Stimulated activated effector memory CD8-positive, alpha-beta T cell treated with anti-CD3 and anti-CD28 coated beads, Interleukin-12 subunit alpha, Interleukin-12 subunit beta, amount 100 ng/mL, for 72 hours (primary cell): Measurements from ENCODE around the gene MAPKBP1.
"Not testable (repeated sequence)": the region's sequence is repeated elsewhere in the genome, so short reads cannot be mapped to it uniquely, and the experiment has no call there.

Source experiments
- ATAC-seq: fragments of 150-1000 bp; cut with Tn5 transposase; 2 replicates; pipeline ENCODE4 v1.10.0; 2021
- DNase-seq, 2 donors: peaks; one replicate each; pipeline ENCODE4 v3.0.0; 2021 to 2022; ENCODE audit warnings: low spot score in 2 of 2
- H3K27ac Mint-ChIP-seq: one replicate; pipeline ENCODE4 v1.8.0; 2022; ENCODE audit warnings: mild to moderate bottlenecking, mixed read lengths
- H3K36me3 Mint-ChIP-seq: one replicate; pipeline ENCODE4 v1.8.0; 2022; ENCODE audit warnings: mild to moderate bottlenecking, mixed read lengths
- H3K4me1 Mint-ChIP-seq: one replicate; pipeline ENCODE4 v1.8.0; 2022; ENCODE audit warnings: mixed read lengths
- H3K4me3 Mint-ChIP-seq: one replicate; pipeline ENCODE4 v1.8.0; 2022; ENCODE audit warnings: mild to moderate bottlenecking, mixed read lengths
- H3K9me3 Mint-ChIP-seq: one replicate; pipeline ENCODE4 v1.8.0; 2022; ENCODE audit warnings: mixed read lengths

Gene MAPKBP1

GRCh38 chr15:41825145-41825544 is 50.9 kb downstream of the MAPKBP1 start:
- peaks cover 30% of the 10 kb centered on the region for H3K4me1 Mint-ChIP-seq
- H3K9me3 Mint-ChIP-seq = no peaks in the 10 kb centered on the region
- no peak overlapping the region for H3K27ac Mint-ChIP-seq
- no peak for ATAC-seq
- H3K4me3 Mint-ChIP-seq = no peak overlapping the region
- no peak for DNase-seq
- peaks cover 25% of the 10 kb centered on the region for H3K36me3 Mint-ChIP-seq

DNA sequence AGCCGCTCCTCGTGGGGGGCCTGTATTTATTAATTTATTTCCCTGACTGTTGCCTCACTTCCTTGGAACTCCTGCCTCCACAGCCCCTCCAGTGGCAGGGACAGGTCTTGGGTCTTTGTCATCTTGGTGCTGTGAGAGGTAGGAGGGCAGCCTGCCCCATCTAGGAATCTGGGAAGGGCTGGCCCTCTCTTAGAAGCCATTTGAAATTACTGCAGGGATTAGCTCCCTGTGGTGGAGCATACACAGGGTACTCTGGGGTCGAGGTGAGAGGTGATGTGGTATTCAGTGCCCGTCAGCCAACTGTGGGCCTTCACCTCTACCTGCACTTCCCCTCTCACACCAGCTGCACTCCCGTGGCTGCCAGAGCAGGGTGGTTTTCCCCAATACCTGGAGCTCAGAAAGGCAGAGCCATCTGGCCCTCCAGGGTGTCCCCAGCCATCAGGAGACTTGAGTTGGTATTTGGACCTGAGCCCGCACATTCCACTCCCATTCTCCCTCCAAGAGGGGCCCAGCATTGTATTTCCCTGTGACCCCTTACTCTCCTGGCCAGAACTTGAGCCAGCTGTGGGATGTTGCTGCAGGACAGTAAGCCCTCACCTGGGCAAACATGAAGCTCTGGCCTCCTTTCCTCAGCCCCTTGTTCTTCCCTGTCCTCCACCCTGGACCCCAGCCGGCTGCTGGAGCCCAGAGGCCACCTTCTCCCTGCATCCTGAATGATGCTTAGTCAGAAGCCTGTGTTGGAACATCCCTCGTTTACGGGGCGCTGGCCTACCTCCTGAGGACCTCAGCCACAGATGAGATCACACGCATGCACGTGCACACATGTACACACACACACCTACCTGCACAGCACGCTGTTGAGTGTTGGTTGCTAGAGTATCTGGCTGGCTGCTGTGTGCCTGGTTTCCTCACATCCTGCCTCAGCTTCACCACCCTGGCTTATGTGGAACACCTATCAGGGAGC is 51.6 kb downstream of the MAPKBP1 start:
- H3K4me3 Mint-ChIP-seq = peak overlapping the region; percentile 77
- H3K4me1 Mint-ChIP-seq = peaks cover 37% of the 10 kb centered on the region
- no peaks in the 10 kb centered on the region for H3K9me3 Mint-ChIP-seq
- no peak for DNase-seq
- peak overlapping the region; percentile 48 for H3K27ac Mint-ChIP-seq
- peaks cover 27% of the 10 kb centered on the region for H3K36me3 Mint-ChIP-seq
- no peak for ATAC-seq

GRCh38 chr15:41827290-41827879 is 53.1 kb downstream of the MAPKBP1 start:
- H3K4me3 Mint-ChIP-seq = peak overlapping the region; percentile 77
- peaks cover 53% of the 10 kb centered on the region for H3K4me1 Mint-ChIP-seq
- peak; percentile 2 for ATAC-seq
- H3K36me3 Mint-ChIP-seq = peaks cover 31% of the 10 kb centered on the region
- H3K27ac Mint-ChIP-seq = peak overlapping the region; percentile 53
- H3K9me3 Mint-ChIP-seq = no peaks in the 10 kb centered on the region
- peak in 1 of 2 donors; percentile 17 for DNase-seq

GRCh38 chr15:41827880-41828806 is 53.9 kb downstream of the MAPKBP1 start, which contains the start of gene JMJD7:
TSS of gene JMJD7 (plus strand) at chr15:41828092. CDS start at chr15:41828125, 33 bp downstream.
- Mint-ChIP-seq H3K4me3 (peak within 1 kb of the TSS; percentile 77), H3K9me3 (no peaks in the 10 kb centered on the region), H3K4me1 (peaks cover 60% of the 10 kb centered on the region), H3K27ac (peak within 1 kb of the TSS; percentile 53), H3K36me3 (peaks cover 25% of the 10 kb centered on the region)
- peak; percentile 92 to 97 for DNase-seq
- ATAC-seq = peak; percentile 83

GRCh38 chr15:41828807-41829141 is 54.5 kb downstream of the MAPKBP1 start:
- Mint-ChIP-seq H3K27ac (peak overlapping the region; percentile 53), H3K9me3 (no peaks in the 10 kb centered on the region), H3K4me1 (peaks cover 66% of the 10 kb centered on the region), H3K36me3 (peaks cover 25% of the 10 kb centered on the region), H3K4me3 (peak overlapping the region; percentile 77)
- no peak for ATAC-seq
- no peak for DNase-seq

DNA sequence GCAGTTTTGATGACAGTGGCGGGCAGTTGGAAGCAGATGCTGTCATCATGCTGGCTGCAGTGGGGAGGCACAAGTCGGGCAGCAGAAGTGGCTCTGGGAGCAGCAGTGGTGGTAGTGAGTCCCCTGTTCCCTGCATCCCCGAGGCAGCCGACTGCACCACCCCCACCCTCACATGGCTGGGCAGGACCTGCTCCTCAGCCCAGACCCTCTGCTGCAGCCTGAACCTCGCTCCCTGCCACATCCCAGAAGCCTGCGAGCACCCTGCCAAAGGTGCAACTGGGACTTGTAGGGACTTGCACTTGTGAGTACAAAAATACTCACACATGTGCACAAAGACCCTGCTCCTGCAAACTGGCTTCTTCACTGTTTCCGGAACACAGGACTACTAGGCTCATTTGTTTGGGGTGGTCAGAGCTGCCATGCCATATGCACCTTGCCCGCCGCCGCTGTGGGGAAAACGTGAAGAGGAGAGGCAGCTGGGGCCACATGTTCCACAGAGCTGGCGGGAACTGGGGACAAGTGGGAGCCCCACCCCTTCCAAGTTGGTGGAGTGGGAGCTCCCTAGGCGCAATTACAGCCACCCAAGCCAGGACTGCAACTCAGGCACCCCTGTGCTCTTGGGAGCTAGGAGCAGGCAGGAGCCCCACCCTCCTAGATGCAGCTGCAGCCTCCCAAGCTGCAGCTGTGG is 55.8 kb downstream of the MAPKBP1 start:
- ATAC-seq (no peak), DNase-seq (no peak)
- Mint-ChIP-seq H3K4me1 (peaks cover 76% of the 10 kb centered on the region), H3K9me3 (no peaks in the 10 kb centered on the region), H3K27ac (no peak overlapping the region), H3K36me3 (peaks cover 25% of the 10 kb centered on the region), H3K4me3 (no peak overlapping the region)

DNA sequence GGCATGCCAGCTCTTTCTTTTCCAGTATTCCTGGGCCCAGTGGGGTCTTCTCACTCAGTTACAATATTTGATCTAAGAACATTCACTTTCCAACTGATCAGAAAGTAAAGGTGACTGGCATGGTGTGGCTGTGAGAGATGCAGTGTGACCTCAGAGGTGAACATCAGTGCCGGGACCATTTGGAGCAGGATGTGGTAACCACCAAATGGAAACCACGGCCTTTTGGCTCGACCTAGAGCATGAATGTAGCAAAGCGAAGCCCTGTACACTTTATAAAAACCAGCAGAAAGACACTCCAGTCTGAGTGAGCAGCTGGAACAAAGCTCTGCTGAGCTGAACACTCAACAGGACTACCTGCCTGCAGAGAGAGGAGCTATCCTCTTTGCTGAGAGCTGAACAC is 57.0 kb downstream of the MAPKBP1 start:
- DNase-seq (peak; percentile 26 to 62), ATAC-seq (peak; percentile 77)
- Mint-ChIP-seq H3K4me3 (peak overlapping the region; percentile 9), H3K4me1 (peaks cover 74% of the 10 kb centered on the region), H3K36me3 (peaks cover 25% of the 10 kb centered on the region)
- not testable (repeated sequence) for H3K9me3 Mint-ChIP-seq, H3K27ac Mint-ChIP-seq

- H3K9me3 Mint-ChIP-seq = no peaks in the 10 kb centered on the region
- no peak overlapping the region for H3K4me3 Mint-ChIP-seq
- H3K36me3 Mint-ChIP-seq = peaks cover 20% of the 10 kb centered on the region
These were observed 57.9 kb downstream of the MAPKBP1 start for GRCh38 chr15:41832208-41832607.

GRCh38 chr15:41832875-41833274 is 58.6 kb downstream of the MAPKBP1 start:
- peak overlapping the region; percentile 48 for H3K27ac Mint-ChIP-seq
- no peaks in the 10 kb centered on the region for H3K9me3 Mint-ChIP-seq
- ATAC-seq = peak; percentile 17
- H3K36me3 Mint-ChIP-seq = peaks cover 20% of the 10 kb centered on the region
- DNase-seq = no peak
- no peak overlapping the region for H3K4me3 Mint-ChIP-seq
- peaks cover 64% of the 10 kb centered on the region for H3K4me1 Mint-ChIP-seq

More at GRCh38 chr15:41832208-41832607, 57.9 kb downstream of the MAPKBP1 start:
- Mint-ChIP-seq H3K4me1 (peaks cover 68% of the 10 kb centered on the region), H3K27ac (no peak overlapping the region)
- DNase-seq (no peak), ATAC-seq (no peak)

- H3K36me3 Mint-ChIP-seq = peaks cover 13% of the 10 kb centered on the region
- H3K27ac Mint-ChIP-seq = no peak overlapping the region
- H3K4me3 Mint-ChIP-seq = no peak overlapping the region
- H3K4me1 Mint-ChIP-seq = peaks cover 54% of the 10 kb centered on the region
- DNase-seq (no peak), ATAC-seq (no peak)
- H3K9me3 Mint-ChIP-seq = no peaks in the 10 kb centered on the region
These were observed 59.8 kb downstream of the MAPKBP1 start for GRCh38 chr15:41834096-41834495.

GRCh38 chr15:41836073-41836472 is 61.8 kb downstream of the MAPKBP1 start:
- H3K4me1 Mint-ChIP-seq = peaks cover 37% of the 10 kb centered on the region
- ATAC-seq (no peak), DNase-seq (no peak)
- peaks cover 3% of the 10 kb centered on the region for H3K36me3 Mint-ChIP-seq
- H3K4me3 Mint-ChIP-seq = no peak overlapping the region
- no peaks in the 10 kb centered on the region for H3K9me3 Mint-ChIP-seq
- H3K27ac Mint-ChIP-seq = no peak overlapping the region

DNA sequence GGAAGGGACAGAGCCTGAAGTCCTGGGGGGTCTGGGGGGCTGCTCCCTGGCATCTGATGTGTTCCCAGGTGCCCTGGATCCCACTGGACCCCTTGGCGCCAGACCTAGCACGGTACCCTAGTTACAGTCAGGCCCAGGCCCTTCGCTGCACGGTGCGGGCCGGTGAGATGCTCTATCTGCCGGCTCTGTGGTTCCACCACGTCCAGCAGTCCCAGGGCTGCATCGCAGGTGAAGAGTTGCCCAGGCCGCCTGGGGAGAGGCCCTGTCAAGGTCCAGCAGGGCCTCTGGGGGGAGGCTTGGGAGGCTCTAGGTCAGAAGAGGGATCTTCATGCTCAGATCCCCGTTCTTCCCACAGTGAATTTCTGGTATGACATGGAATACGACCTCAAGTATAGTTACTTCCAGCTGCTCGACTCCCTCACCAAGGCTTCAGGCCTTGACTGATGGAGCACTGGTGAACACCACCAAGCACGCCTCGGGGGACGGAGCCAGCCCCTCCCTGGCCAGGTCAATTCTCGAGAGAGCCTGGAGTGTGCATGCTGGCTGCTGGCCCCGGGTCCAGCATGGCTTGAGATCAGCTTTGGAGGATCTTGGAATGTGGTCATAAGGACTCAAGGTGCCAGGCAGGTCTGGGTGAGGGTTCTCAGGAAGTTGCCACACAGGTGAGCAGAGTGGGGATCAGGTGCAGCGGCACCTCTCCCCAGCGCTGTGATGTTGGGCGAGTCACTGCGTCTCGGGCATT is 62.6 kb downstream of the MAPKBP1 start:
- Mint-ChIP-seq H3K36me3 (no peaks in the 10 kb centered on the region), H3K9me3 (no peaks in the 10 kb centered on the region), H3K4me1 (peaks cover 29% of the 10 kb centered on the region), H3K27ac (no peak overlapping the region), H3K4me3 (no peak overlapping the region)
- no peak for ATAC-seq
- DNase-seq = no peak

DNA sequence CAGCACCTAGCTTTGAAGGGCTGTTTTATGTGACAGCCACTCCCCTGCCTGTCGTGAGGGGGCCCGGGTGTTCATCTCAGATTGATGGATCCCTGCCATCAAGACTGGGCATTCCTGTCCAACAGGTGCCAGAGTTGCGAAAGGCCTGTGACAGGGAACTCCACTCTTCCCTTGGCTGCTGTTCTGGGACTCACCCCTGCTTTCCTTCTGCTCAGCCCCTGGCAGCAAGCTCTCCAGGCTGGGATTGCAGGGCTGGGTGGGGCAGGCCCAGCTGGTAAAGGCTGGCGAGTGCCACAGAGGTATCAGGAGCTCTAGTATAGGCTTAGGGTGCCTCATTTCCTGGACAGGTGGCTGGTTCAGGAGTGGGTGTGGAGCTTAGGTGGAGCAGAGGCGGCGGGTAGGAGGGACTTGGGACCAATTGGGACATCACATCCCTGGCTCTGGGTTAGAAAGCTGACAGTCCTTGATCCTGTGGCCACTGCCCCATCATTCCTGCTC is 64.2 kb downstream of the MAPKBP1 start, which contains the start of gene PLA2G4B:
Gene PLA2G4B, plus strand, starts transcription at position 448 of the 498 bp plus-strand sequence. CDS start 67 bp downstream, outside the sequence.
- Mint-ChIP-seq H3K4me3 (no peak within 1 kb of the TSS), H3K36me3 (peaks cover 3% of the 10 kb centered on the region), H3K27ac (no peak within 1 kb of the TSS), H3K9me3 (no peaks in the 10 kb centered on the region), H3K4me1 (peaks cover 13% of the 10 kb centered on the region)
- ATAC-seq = no peak
- no peak for DNase-seq
